Muscle layer of colon (tissue), 2 donors: ENCODE measurements around the gene CSF2.

Source experiments
- H3K27ac ChIP-seq: one replicate; pipeline ENCODE4 v1.7.0; 2013; ENCODE audit warnings: low read depth, mild to moderate bottlenecking, low read length, moderate library complexity
- H3K27me3 ChIP-seq, 2 donors: one replicate each; pipeline ENCODE4 v1.7.0; 2013; ENCODE audit warnings: low read length in 2 of 2, mild to moderate bottlenecking in 2 of 2; ENCODE audit not compliant: insufficient read depth in 2 of 2, control insufficient read depth in 1 of 2
- H3K36me3 ChIP-seq: one replicate; pipeline ENCODE4 v1.7.0; 2013; ENCODE audit warnings: mild to moderate bottlenecking, low read length; ENCODE audit not compliant: insufficient read depth
- H3K4me1 ChIP-seq: one replicate; pipeline ENCODE4 v1.7.0; 2013; ENCODE audit warnings: mild to moderate bottlenecking, low read length; ENCODE audit not compliant: insufficient read depth
- H3K4me3 ChIP-seq, 2 donors: one replicate each; pipeline ENCODE4 v1.7.0; 2013; ENCODE audit warnings: low read length in 2 of 2, low read depth in 1 of 2, mild to moderate bottlenecking in 1 of 2, moderate library complexity in 1 of 2
- H3K9ac ChIP-seq: one replicate; pipeline ENCODE4 v1.7.0; 2013; ENCODE audit warnings: low read length
- H3K9me3 ChIP-seq: one replicate; pipeline ENCODE4 v1.7.0; 2013; ENCODE audit warnings: mild to moderate bottlenecking, low read length
- donor health status: abdominal sarcoma.
- donor health status: Adenocarcinoma of cecum.

CSF2 gene

DNA sequence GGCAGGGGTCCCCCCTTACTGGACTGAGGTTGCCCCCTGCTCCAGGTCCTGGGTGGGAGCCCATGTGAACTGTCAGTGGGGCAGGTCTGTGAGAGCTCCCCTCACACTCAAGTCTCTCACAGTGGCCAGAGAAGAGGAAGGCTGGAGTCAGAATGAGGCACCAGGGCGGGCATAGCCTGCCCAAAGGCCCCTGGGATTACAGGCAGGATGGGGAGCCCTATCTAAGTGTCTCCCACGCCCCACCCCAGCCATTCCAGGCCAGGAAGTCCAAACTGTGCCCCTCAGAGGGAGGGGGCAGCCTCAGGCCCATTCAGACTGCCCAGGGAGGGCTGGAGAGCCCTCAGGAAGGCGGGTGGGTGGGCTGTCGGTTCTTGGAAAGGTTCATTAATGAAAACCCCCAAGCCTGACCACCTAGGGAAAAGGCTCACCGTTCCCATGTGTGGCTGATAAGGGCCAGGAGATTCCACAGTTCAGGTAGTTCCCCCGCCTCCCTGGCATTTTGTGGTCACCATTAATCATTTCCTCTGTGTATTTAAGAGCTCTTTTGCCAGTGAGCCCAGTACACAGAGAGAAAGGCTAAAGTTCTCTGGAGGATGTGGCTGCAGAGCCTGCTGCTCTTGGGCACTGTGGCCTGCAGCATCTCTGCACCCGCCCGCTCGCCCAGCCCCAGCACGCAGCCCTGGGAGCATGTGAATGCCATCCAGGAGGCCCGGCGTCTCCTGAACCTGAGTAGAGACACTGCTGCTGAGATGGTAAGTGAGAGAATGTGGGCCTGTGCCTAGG lies at the start of gene CSF2:
CSF2 (plus strand) TSS at position 559 of the 783 bp plus-strand sequence; CDS start at position 594, 35 bp downstream.
- no peak within 1 kb of the TSS for H3K27ac ChIP-seq
- no peak within 1 kb of the TSS for H3K4me3 ChIP-seq
- no peak within 1 kb of the TSS for H3K9ac ChIP-seq
- no peaks in the 10 kb centered on the region for H3K9me3 ChIP-seq
- no peaks in the 10 kb centered on the region for H3K27me3 ChIP-seq
- no peaks in the 10 kb centered on the region for H3K4me1 ChIP-seq
- no peaks in the 10 kb centered on the region for H3K36me3 ChIP-seq

DNA sequence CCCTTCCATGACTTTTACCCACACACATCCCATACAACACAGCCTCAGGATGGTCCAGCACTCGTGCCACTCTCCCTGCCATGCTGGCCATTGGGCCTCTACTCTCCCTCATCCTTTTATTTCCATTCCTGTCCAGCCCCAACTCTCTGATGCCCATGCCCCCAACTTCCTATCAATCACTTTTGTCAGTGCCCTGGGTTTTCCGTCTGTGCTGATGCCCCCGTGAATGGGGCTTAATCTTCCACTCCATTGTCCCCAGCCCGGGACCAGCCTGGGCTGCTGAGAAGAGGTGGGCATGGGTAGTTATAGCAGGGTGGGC lies 49.5 kb upstream of the CSF2 start:
- Histone ChIP-seq H3K9me3 (no peaks in the 10 kb centered on the region), H3K27ac (no peak overlapping the region), H3K4me3 (no peak overlapping the region)

DNA sequence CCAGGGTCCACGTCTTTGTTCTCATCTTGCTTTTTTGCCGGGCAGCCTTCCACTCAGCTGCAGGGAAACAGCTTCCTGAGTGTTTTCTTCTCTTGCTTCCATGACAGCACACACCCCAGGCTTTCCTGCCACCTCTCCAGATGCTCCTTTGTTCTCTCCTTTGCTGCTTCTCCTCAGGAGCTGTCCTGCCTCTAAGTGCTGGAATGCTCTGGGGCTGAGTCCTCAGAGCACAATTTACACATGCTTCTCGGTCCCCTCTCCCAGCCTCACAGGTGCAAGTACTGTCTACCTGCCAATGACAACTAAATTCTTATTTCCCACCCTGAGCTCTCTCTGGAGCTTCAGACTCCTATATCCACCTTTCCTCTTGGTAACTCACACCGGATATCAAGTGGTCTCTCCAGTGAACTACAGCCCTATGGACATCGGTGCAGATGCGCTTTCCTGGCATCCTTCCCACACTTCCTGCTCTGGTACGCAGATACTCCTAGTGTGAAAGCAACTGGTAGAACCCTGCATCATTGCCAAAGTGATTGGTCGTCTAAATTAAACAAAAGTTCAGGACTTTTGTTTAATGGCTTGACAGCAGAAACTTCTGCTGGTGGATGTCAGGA lies 48.7 kb upstream of the CSF2 start:
- no peak overlapping the region for H3K4me3 ChIP-seq
- H3K9ac ChIP-seq: no peak overlapping the region
- H3K27me3 ChIP-seq: no peaks in the 10 kb centered on the region

More for the DNA sequence above, 49.5 kb upstream of the CSF2 start:
- Histone ChIP-seq H3K27me3 (no peaks in the 10 kb centered on the region), H3K9ac (no peak overlapping the region), H3K4me1 (no peaks in the 10 kb centered on the region), H3K36me3 (no peaks in the 10 kb centered on the region)

GRCh38 chr5:132025403-132025971 lies 48.1 kb upstream of the CSF2 start:
- H3K4me1 ChIP-seq: no peaks in the 10 kb centered on the region
- H3K36me3 ChIP-seq: no peaks in the 10 kb centered on the region
- no peak overlapping the region for H3K4me3 ChIP-seq
- H3K27ac ChIP-seq: no peak overlapping the region
- no peak overlapping the region for H3K9ac ChIP-seq
- no peaks in the 10 kb centered on the region for H3K27me3 ChIP-seq
- no peaks in the 10 kb centered on the region for H3K9me3 ChIP-seq

More for the DNA sequence above, 48.7 kb upstream of the CSF2 start:
- Histone ChIP-seq H3K27ac (no peak overlapping the region), H3K4me1 (no peaks in the 10 kb centered on the region), H3K36me3 (no peaks in the 10 kb centered on the region), H3K9me3 (no peaks in the 10 kb centered on the region)

DNA sequence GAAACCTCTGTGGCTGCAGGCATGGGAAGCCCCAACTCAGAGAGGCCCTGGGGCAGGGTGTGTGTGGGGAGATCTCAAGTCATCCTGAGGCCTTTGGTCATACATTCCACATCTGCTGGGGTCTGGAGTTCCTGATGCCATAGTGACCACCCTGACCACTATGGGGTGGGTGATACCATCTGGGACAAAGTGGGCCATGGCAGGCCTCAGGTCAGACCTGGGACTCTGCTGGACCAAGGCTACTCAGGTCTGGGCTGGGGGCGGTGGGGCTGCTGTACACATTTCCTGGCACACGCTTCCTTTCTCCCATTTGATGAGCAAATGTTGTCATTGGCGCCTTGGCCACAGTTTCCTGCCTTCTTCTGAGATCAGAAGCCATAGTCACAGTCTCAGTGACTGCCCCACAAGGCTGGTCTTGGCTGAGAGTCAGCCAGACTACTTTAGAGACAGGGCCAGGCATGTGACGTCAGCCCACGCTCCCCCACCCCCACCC lies 47.0 kb upstream of the CSF2 start:
- Histone ChIP-seq H3K27ac (no peak overlapping the region), H3K36me3 (no peaks in the 10 kb centered on the region), H3K4me1 (no peaks in the 10 kb centered on the region), H3K9me3 (no peaks in the 10 kb centered on the region), H3K27me3 (no peaks in the 10 kb centered on the region), H3K4me3 (no peak overlapping the region), H3K9ac (no peak overlapping the region)

- H3K9me3 ChIP-seq: no peaks in the 10 kb centered on the region
- H3K27ac ChIP-seq: no peak overlapping the region
- no peak overlapping the region for H3K9ac ChIP-seq
- H3K4me3 ChIP-seq: no peak overlapping the region
- no peaks in the 10 kb centered on the region for H3K36me3 ChIP-seq
- no peaks in the 10 kb centered on the region for H3K4me1 ChIP-seq
- H3K27me3 ChIP-seq: no peaks in the 10 kb centered on the region
These were observed 46.6 kb upstream of the CSF2 start for GRCh38 chr5:132027027-132027426.

DNA sequence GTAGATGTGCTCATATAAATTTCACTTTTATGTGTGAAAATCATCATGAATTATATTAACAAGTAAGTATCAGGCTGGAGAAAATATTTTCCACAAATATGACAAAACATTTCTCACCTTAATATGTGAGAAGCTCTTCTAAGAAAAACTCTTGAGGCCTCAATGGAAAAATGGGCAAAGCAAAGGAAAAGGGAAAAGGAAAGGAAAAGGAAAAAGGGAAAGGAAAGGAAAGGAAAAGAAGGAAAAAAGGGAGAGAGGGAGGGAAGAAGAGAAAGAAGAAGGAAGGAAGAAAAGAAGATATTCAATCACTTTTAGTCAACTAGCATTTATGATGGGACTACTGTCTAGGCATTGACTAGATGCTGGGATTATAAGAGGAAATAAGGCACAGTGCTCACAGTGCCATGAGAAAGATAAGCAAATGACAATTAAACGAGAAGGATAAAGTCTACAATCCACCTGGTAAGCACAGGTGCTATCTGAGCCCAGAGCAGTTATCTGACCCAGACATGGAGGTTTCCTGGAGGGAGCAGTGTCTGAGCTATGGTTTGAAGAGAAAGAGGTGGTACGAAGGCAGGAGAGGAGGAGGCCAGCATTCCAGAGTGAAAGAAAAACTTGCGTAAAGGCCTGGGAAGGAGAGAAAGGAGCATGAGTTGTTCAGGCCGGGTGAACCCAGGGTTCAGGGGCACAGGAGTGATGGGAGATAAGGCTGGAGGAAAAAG lies 43.8 kb upstream of the CSF2 start:
- Histone ChIP-seq H3K4me1 (no peaks in the 10 kb centered on the region), H3K27ac (no peak overlapping the region), H3K36me3 (no peaks in the 10 kb centered on the region), H3K4me3 (no peak overlapping the region), H3K9me3 (no peaks in the 10 kb centered on the region), H3K27me3 (no peaks in the 10 kb centered on the region), H3K9ac (no peak overlapping the region)

- no peak overlapping the region for H3K4me3 ChIP-seq
- no peak overlapping the region for H3K9ac ChIP-seq
- H3K4me1 ChIP-seq: no peaks in the 10 kb centered on the region
- no peaks in the 10 kb centered on the region for H3K27me3 ChIP-seq
- no peaks in the 10 kb centered on the region for H3K36me3 ChIP-seq
- no peak overlapping the region for H3K27ac ChIP-seq
- no peaks in the 10 kb centered on the region for H3K9me3 ChIP-seq
These were observed 43.0 kb upstream of the CSF2 start for GRCh38 chr5:132030610-132031009.

DNA sequence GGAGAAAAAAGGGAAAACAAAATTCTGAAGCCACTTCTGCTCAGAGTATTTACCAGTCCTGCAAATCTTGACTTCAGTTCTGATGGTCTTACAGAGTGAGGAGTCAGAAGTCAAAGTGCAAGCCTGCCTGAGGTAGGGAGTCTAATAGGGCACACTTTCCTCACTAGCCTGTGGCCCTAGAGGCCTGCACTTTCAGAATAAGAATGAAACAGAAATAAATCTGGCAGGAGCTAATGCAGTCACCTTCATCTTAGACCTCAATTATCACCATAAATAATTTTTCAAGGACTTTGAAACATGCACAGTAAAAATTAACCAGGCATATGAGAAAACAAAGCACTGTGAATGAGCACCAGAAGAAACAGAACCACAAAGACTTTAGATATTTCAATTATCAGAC lies 41.4 kb upstream of the CSF2 start:
- Histone ChIP-seq H3K9ac (no peak overlapping the region), H3K27ac (no peak overlapping the region), H3K9me3 (no peaks in the 10 kb centered on the region), H3K4me3 (no peak overlapping the region), H3K27me3 (no peaks in the 10 kb centered on the region), H3K4me1 (no peaks in the 10 kb centered on the region), H3K36me3 (no peaks in the 10 kb centered on the region)

- no peak overlapping the region for H3K4me3 ChIP-seq
- H3K4me1 ChIP-seq: no peaks in the 10 kb centered on the region
- H3K27ac ChIP-seq: no peak overlapping the region
- no peaks in the 10 kb centered on the region for H3K9me3 ChIP-seq
- H3K36me3 ChIP-seq: no peaks in the 10 kb centered on the region
- no peak overlapping the region for H3K9ac ChIP-seq
- H3K27me3 ChIP-seq: no peaks in the 10 kb centered on the region
These were observed 40.5 kb upstream of the CSF2 start for GRCh38 chr5:132033122-132033521.

DNA sequence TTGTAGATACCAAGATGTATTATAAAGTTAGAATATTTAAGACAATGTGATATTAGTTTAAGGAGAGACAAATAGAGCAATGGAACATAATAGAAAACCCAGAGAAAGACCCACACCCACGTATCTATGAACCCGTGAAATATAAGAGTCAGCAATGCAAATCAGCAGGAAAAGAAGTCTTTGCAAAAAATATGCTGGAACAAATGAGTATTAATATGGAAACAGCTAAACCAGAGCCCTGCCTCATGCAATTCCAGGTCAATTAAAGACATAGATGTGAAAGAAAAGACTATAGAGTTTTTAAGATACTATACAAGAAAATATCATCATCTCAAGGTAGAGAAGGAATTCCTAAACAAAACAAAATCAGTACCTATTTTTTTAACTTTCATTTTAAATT lies 36.2 kb upstream of the CSF2 start:
- H3K9me3 ChIP-seq: no peaks in the 10 kb centered on the region
- H3K27me3 ChIP-seq: peaks cover 0 to 4% of the 10 kb centered on the region in 2 donors
- no peak overlapping the region for H3K4me3 ChIP-seq
- H3K4me1 ChIP-seq: no peaks in the 10 kb centered on the region
- no peak overlapping the region for H3K27ac ChIP-seq
- no peaks in the 10 kb centered on the region for H3K36me3 ChIP-seq
- H3K9ac ChIP-seq: no peak overlapping the region
